ENCODE measurements around the gene HNRNPL.

HNRNPL gene

DNA sequence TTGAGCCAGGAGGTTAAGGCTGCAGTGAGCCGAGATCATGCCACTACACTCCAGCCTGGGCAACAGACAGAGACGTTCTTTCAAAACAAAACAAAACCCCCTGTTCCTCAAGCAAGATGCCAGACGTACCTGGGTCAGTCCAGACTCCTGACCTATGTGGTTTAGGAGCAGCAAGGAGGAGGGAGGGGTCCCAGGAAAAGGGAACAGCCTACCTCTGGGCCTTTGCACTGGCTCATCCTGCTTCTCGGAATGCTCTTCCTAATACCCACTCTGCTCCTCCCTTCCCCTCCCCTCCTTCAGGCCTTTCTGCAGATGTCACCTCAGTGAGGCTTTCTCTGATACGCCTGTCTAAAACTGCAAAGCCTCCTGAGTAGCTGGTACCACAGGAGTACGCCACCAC, 18.8 kb upstream of the HNRNPL start:
- H4K20me1 ChIP-seq (ENCODE audit: insufficient read depth, low read length): no peaks in the 10 kb centered on the region
- no peak overlapping the region for H3K4me3 ChIP-seq (ENCODE audit: low read depth in 1 of 2, low read length in 2 of 2)
- H3K4me1 ChIP-seq (ENCODE audit: insufficient read depth, low read length): peaks cover 16% of the 10 kb centered on the region
- TF ChIP-seq EZH2 (IDR thresholded peaks at IDR 0.05; ENCODE audit: borderline replicate concordance, low read depth, low read length, severe bottlenecking): no peak
- TF ChIP-seq, protein P1, sequence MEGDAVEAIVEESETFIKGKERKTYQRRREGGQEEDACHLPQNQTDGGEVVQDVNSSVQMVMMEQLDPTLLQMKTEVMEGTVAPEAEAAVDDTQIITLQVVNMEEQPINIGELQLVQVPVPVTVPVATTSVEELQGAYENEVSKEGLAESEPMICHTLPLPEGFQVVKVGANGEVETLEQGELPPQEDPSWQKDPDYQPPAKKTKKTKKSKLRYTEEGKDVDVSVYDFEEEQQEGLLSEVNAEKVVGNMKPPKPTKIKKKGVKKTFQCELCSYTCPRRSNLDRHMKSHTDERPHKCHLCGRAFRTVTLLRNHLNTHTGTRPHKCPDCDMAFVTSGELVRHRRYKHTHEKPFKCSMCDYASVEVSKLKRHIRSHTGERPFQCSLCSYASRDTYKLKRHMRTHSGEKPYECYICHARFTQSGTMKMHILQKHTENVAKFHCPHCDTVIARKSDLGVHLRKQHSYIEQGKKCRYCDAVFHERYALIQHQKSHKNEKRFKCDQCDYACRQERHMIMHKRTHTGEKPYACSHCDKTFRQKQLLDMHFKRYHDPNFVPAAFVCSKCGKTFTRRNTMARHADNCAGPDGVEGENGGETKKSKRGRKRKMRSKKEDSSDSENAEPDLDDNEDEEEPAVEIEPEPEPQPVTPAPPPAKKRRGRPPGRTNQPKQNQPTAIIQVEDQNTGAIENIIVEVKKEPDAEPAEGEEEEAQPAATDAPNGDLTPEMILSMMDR (IDR thresholded peaks at IDR 0.05; ENCODE audit: borderline replicate concordance, extremely low read depth, low read length, poor library complexity, severe bottlenecking): no peak
- H3K79me2 ChIP-seq (ENCODE audit: insufficient read depth, low read length): no peaks in the 10 kb centered on the region
- no peaks in the 10 kb centered on the region for H3K36me3 ChIP-seq (ENCODE audit: insufficient read depth, low read length)
- no peak overlapping the region for H3K4me2 ChIP-seq (ENCODE audit: insufficient read depth, low read length)
- H3K27ac ChIP-seq (ENCODE audit: low read length): no peak overlapping the region
- H2AFZ ChIP-seq (ENCODE audit: low read depth, low read length): no peak overlapping the region
- ATAC-seq (ENCODE audit: insufficient read depth, low read depth) (no peak), DNase-seq (no peak)
- H3K9ac ChIP-seq (ENCODE audit: low read depth, low read length): no peak overlapping the region
- no peaks in the 10 kb centered on the region for H3K27me3 ChIP-seq (ENCODE audit: insufficient read depth, low read length, poor library complexity)
- H3K9me3 ChIP-seq (ENCODE audit: insufficient read depth, low read length, severe bottlenecking): no peaks in the 10 kb centered on the region

DNA sequence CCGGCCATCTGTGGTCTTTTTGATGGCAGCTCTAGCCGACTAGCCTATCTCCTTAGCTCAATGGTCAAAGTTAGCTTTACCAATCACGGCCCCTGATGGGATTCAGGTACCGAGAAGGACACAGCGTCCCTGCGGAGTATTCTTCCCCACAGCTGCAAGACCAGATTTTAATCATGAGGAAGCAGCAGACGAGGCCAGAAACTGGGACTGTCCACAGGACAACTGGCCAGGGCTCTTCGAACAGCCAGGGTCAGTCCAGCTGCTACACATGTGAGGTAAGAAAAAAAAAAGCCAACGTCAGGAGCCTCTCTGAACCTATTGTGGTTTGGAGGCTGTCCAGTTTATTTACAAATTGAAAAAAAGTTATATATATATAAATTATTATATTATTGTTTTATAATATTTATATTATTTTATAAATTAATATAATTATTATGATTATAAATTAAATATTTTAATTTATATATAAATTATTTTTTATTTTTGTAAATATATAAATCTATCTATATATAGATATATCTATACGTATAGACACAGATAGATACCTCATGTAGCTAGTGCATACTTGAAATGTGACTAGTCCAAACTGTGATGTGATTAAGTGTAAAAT, 17.5 kb upstream of the HNRNPL start:
- Histone ChIP-seq H3K27ac (ENCODE audit: low read length) (no peak overlapping the region), H3K36me3 (ENCODE audit: insufficient read depth, low read length) (no peaks in the 10 kb centered on the region), H2AFZ (ENCODE audit: low read depth, low read length) (no peak overlapping the region), H3K9me3 (ENCODE audit: insufficient read depth, low read length, severe bottlenecking) (no peaks in the 10 kb centered on the region), H3K4me3 (ENCODE audit: low read depth in 1 of 2, low read length in 2 of 2) (no peak overlapping the region), H3K4me2 (ENCODE audit: insufficient read depth, low read length) (no peak overlapping the region), H3K4me1 (ENCODE audit: insufficient read depth, low read length) (peaks cover 16% of the 10 kb centered on the region), H3K9ac (ENCODE audit: low read depth, low read length) (no peak overlapping the region), H3K79me2 (ENCODE audit: insufficient read depth, low read length) (no peaks in the 10 kb centered on the region), H4K20me1 (ENCODE audit: insufficient read depth, low read length) (no peaks in the 10 kb centered on the region), H3K27me3 (ENCODE audit: insufficient read depth, low read length, poor library complexity) (no peaks in the 10 kb centered on the region)
- ATAC-seq (ENCODE audit: insufficient read depth, low read depth): no peak
- TF ChIP-seq, protein P1 (IDR thresholded peaks at IDR 0.05; ENCODE audit: borderline replicate concordance, extremely low read depth, low read length, poor library complexity, severe bottlenecking): no peak
- no peak for TF ChIP-seq EZH2 (IDR thresholded peaks at IDR 0.05; ENCODE audit: borderline replicate concordance, low read depth, low read length, severe bottlenecking)
- DNase-seq: no peak

DNA sequence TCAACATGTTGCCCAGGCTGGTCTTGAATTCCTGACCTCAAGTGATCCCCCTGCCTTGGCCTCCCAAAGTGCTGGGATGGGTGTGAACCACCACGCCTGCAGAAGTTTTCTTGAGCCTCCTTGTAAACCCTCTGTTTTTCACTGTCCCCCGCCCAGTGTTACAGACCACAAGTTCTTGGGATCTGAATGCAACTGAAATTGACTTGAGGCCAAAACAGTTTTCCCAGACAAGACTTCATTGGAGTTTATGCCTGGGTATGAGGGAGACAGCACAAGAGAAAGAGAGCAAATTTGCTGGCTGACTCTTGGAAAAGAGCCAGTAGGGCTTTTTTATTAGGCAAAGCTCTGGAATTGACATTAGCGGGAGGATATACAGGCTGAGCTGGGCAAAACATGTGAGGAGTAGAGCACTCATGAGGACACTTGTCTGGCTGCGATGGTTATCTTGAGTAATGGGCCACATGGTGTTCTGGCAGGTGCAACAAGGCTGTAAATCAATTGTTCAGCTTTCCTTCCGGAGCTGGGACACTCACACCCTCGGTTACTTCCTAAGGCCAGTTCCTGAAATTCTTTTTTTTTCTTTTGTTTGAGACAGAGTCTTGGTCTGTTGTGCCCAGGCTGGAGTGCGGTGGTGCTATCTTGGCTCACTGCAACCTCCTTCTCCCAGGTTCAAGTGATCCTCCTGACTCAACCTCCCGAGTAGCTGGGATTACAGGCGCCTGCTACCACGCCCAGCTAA, 12.7 kb upstream of the HNRNPL start:
- H3K9me3 ChIP-seq (ENCODE audit: insufficient read depth, low read length, severe bottlenecking): no peaks in the 10 kb centered on the region
- no peak overlapping the region for H3K27ac ChIP-seq (ENCODE audit: low read length)
- no peaks in the 10 kb centered on the region for H3K27me3 ChIP-seq (ENCODE audit: insufficient read depth, low read length, poor library complexity)
- H3K4me2 ChIP-seq (ENCODE audit: insufficient read depth, low read length): no peak overlapping the region
- no peak for ATAC-seq (ENCODE audit: insufficient read depth, low read depth)
- TF ChIP-seq, protein P1 (IDR thresholded peaks at IDR 0.05; ENCODE audit: borderline replicate concordance, extremely low read depth, low read length, poor library complexity, severe bottlenecking): no peak
- TF ChIP-seq EZH2 (IDR thresholded peaks at IDR 0.05; ENCODE audit: borderline replicate concordance, low read depth, low read length, severe bottlenecking): no peak
- no peaks in the 10 kb centered on the region for H3K36me3 ChIP-seq (ENCODE audit: insufficient read depth, low read length)
- no peak overlapping the region for H3K9ac ChIP-seq (ENCODE audit: low read depth, low read length)
- H3K79me2 ChIP-seq (ENCODE audit: insufficient read depth, low read length): no peaks in the 10 kb centered on the region
- no peak for DNase-seq
- no peaks in the 10 kb centered on the region for H4K20me1 ChIP-seq (ENCODE audit: insufficient read depth, low read length)
- H2AFZ ChIP-seq (ENCODE audit: low read depth, low read length): no peak overlapping the region
- no peak overlapping the region for H3K4me3 ChIP-seq (ENCODE audit: low read depth in 1 of 2, low read length in 2 of 2)
- no peaks in the 10 kb centered on the region for H3K4me1 ChIP-seq (ENCODE audit: insufficient read depth, low read length)

Data from DND-41 (cell line).